ENCODE data around the gene YPEL2.
"Not testable (repeated sequence)": the region's sequence is repeated elsewhere in the genome, so short reads cannot be mapped to it uniquely, and the experiment has no call there.

YPEL2 gene

GRCh38 chr17:59371416-59372100 lies 40.1 kb downstream of the YPEL2 start:
- DNase-seq = no peak
- in situ Hi-C loops (cut with MboI; ENCODE audit: low pct_unique_long_range_greater_than_20kb, low sequenced_read_pairs) = no loop called here

GRCh38 chr17:59372138-59372751 lies 40.8 kb downstream of the YPEL2 start:
- in situ Hi-C loops (cut with MboI; ENCODE audit: low pct_unique_long_range_greater_than_20kb, low sequenced_read_pairs) = no loop called here
- peak; percentile 68 for DNase-seq

- in situ Hi-C loops (cut with MboI; ENCODE audit: low pct_unique_long_range_greater_than_20kb, low sequenced_read_pairs) = no loop called here
- DNase-seq = no peak
Observed at GRCh38 chr17:59373882-59374495, 42.5 kb downstream of the YPEL2 start.

GRCh38 chr17:59374612-59375011 lies 43.2 kb downstream of the YPEL2 start:
- no peak for DNase-seq

DNA sequence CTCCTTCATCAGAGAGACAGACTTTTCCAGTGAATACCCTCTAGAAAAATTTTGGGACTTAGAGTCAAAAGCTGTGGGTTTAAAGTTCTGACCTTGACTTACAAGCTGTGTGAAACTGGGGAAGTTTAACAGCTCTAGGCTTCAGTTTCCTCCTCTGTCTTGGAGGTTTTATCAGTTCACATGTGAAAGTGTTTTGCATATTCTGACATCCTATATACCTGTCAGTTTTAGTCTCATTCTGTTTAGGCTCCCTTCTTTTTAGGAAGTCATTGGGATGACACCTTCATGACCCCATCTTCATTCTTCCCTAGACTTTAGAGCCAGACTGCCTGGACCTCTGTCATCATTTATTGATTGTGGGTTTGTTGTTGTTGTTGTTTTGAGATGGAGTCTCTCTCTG lies 44.4 kb downstream of the YPEL2 start:
- in situ Hi-C loops (cut with MboI; ENCODE audit: low pct_unique_long_range_greater_than_20kb, low sequenced_read_pairs) = no loop called here
- DNase-seq = no peak

More at GRCh38 chr17:59374612-59375011, 43.2 kb downstream of the YPEL2 start:
- in situ Hi-C loops (cut with MboI; ENCODE audit: low pct_unique_long_range_greater_than_20kb, low sequenced_read_pairs) = no loop called here

DNA sequence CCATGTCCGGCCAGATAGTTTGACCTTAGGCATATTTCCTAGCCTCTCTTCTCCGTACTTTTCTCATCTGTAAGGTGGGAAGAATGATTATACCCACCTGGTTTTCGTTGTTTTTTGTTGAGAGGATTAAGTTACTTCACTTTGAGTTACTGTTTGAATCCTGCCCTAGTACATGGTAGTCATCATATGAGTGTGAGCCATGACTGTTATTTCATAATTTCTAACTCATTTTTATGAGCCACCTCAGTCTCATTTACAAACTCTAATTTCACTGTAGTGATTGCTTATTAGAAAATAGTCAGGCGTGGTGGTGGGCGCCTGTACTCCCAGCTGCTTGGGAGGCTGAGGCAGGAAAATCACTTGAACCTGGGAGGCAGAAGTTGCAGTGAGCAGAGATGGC lies 45.1 kb downstream of the YPEL2 start:
- no peak for DNase-seq
- in situ Hi-C loops (cut with MboI; ENCODE audit: low pct_unique_long_range_greater_than_20kb, low sequenced_read_pairs) = no loop called here

- DNase-seq = no peak
- in situ Hi-C loops (cut with MboI; ENCODE audit: low pct_unique_long_range_greater_than_20kb, low sequenced_read_pairs) = no loop called here
Observed at GRCh38 chr17:59377410-59377809, 46.0 kb downstream of the YPEL2 start.

DNA sequence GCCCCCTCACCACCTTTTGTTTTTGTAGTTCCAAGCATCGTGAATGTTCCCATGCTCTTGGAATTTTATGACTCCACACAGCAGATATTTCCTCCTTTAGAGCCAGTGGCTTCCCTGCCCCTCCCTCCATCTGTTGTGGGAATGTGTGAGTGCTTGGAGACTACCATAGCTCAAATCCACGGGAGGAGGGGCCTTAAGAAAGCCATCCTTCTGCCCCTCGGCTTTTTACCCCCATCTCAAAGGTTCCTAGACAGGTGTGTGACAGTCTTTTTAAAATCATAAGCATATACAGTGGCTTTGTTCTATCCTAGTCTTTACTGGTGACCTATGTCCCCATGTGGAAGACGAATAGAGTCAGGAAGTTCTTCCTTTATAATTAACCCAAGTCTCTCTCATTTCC lies 47.2 kb downstream of the YPEL2 start:
- in situ Hi-C loops (cut with MboI; ENCODE audit: low pct_unique_long_range_greater_than_20kb, low sequenced_read_pairs) = no loop called here
- DNase-seq = no peak

DNA sequence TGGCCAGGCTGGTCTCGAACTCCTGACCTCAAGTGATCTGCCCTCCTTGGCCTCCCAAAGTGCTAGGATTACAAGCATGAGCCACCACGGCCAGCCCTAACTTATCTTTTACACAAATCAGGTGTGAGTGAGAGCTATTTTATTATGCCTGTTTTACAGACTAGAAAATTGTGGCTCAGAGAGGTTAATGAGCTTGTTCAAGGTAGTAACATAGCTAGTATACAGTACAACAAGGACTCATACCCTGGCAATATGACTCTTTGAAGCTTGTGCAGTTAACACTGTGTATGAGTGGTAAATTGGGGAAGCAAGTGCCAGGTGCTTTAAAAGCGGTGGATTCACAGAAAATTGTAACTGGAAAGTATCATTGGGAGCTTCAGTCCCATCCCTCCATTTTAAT lies 49.0 kb downstream of the YPEL2 start:
- no peak for DNase-seq
- in situ Hi-C loops (cut with MboI; ENCODE audit: low pct_unique_long_range_greater_than_20kb, low sequenced_read_pairs) = no loop called here

- in situ Hi-C loops (cut with MboI; ENCODE audit: low pct_unique_long_range_greater_than_20kb, low sequenced_read_pairs) = no loop called here
- DNase-seq = no peak
Observed at GRCh38 chr17:59381716-59382570, 50.5 kb downstream of the YPEL2 start.

DNA sequence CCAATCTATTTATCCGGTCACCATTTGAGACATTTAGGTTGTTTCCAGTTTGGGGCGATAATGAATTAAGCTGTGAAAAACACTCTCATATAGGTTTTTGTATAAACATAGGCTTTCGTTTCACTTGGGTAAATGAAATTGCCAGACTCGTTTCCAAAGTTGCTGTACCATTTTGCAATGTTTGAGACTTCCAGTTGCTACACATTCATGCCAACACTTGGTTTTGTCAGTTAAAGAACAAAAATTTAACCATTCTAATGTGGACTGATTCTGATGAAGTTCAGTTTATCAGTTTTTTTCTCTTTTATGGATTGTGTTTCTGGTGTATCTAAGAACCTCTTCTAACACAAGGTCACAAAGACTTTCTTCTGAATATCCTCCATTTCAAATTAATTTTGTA lies 52.4 kb downstream of the YPEL2 start:
- in situ Hi-C loops (cut with MboI; ENCODE audit: low pct_unique_long_range_greater_than_20kb, low sequenced_read_pairs) = no loop called here
- no peak for DNase-seq

DNA sequence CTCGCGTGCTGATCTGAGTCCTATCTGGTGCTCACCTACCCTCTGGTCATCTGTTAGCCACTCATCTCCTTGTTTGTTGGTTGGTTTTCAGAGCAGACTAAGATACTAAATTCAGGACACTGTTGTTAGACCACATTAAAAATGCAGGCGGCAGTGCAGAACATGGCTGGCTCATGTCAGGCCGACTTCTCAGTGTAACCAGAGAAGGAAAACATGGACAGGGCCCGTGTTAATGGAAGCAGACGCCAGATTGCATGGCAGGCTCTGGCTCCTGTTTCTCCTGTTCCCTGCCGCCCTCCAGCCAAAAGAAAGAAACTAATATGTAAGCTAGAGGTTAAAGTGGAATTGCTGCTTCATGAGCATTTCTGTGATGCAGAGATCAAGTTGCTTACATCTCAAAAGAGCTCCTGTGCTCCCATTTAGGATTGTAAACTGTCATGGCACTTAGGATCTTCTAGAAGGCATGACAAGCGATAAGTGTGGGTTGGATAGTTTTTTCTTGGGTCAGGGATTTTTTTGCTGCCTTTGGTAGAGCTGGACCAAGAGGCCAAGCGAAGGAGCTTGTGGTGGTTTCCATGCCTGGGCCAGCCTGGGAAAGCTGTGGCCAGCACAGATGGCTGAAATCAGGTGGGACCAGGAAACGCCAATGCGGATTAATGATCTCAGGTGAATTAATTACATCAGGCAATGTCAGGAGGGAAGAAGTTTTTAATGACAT lies 56.1 kb downstream of the YPEL2 start:
- no peak for DNase-seq
- in situ Hi-C loops (cut with MboI; ENCODE audit: low pct_unique_long_range_greater_than_20kb, low sequenced_read_pairs) = no loop called here

DNA sequence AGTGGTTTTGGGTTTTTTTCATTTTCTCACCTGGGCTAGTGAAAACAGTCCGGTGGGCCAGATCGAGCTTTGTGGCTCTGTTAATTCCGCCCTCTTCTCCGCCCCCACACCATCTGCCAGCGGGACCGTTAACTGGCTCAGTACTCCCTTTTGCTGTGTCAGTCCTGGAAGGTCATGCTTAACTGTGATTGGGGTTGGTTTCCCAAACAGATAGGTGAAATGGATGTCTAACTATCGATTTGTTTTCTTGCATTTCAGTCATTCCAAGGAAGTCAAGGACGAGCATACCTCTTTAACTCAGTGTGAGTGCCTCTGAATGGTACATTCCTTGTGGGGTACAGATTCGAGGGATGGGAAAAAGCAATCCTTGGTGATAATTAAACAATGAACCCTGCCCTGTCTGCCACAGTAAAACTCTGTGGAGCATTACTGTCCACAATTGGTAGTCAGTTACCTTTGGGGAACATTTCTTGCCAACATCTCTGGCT lies 56.7 kb downstream of the YPEL2 start:
- DNase-seq = no peak
- in situ Hi-C loops (cut with MboI; ENCODE audit: low pct_unique_long_range_greater_than_20kb, low sequenced_read_pairs) = no loop called here

DNA sequence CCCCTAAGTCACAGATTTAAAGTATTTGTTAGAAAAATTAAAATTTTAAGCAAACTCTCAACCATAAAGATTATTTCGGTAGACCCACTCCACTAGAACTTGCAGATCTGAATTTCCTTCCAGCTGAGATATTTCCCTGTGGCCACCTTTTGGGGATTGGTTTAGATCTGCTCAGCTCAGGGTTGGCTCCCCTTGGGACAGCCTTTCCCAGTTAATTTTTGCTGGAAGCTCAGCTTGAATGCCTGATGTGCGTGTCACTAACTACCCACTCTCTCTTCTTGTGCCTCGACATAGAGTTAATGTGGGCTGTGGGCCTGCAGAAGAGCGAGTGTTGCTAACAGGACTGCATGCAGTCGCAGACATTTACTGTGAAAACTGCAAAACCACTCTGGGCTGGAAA lies 57.6 kb downstream of the YPEL2 start:
- DNase-seq = no peak
- in situ Hi-C loops (cut with MboI; ENCODE audit: low pct_unique_long_range_greater_than_20kb, low sequenced_read_pairs) = no loop called here

DNA sequence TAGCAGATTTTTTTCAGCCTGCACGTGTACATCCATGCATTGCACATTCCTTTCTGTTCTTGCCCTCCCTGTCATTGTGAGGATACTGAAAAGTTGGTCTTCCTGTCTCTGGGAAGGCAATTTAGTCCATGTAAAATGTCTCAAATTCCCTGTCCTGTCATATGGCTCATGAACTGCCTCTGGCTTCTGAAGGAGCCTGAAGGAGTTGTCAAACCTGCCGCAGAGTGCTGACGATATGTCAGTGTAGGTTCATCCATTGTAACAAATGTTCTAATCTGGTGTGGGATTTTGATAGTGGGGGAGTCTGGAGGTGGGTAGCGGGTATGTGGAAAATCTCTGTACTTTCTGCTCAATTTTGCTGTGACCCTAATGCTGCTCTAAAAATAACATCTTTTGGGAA lies 59.6 kb downstream of the YPEL2 start:
- in situ Hi-C loops (cut with MboI; ENCODE audit: low pct_unique_long_range_greater_than_20kb, low sequenced_read_pairs) = no loop called here
- no peak for DNase-seq

DNA sequence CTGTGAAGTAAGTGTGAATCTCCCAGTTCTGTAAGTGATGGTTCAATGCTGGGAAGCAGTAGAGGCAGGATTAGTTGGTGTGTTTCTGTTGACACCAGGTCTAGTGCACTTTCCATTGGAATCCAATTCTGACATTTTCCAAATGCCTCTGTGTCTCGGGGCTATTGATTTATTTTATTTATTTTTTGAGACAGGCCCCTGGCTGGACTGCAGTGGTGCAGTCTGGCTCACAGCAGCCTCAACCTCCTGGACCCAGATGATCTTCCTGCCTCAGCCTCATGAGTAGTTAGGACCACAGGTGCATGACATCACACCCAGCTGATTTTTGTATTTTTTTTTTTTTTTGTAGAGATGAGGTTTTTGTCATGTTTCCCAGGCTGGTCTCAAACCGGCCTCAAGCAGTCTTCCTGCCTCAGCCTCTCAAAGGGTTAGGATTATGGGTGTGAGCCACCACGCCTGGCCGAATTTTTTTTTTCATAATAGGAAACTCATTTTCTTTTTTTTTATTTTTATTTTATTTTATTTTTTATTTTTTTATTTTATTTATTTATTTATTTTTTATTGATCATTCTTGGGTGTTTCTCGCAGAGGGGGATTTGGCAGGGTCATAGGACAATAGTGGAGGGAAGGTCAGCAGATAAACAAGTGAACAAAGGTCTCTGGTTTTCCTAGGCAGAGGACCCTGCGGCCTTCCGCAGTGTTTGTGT lies 61.7 kb downstream of the YPEL2 start:
- DNase-seq = no peak
- in situ Hi-C loops (cut with MboI; ENCODE audit: low pct_unique_long_range_greater_than_20kb, low sequenced_read_pairs) = no loop called here

GRCh38 chr17:59393742-59394410 lies 62.4 kb downstream of the YPEL2 start:
- in situ Hi-C loops (cut with MboI; ENCODE audit: low pct_unique_long_range_greater_than_20kb, low sequenced_read_pairs); DNase-seq: not testable (repeated sequence)
